Stimulated activated CD8-positive, alpha-beta memory T cell treated with anti-CD3 and anti-CD28 coated beads, Interleukin-4, amount 100 ng/mL, for 24 hours (primary cell): Measurements from ENCODE around the gene ZNF511.

ENCODE experiments used
- DNase-seq: peaks from one replicate; pipeline ENCODE4 v3.0.0-alpha.2; 2020; ENCODE audit warnings: low read depth

ZNF511 gene

GRCh38 chr10:133292919-133293809 lies 15.6 kb upstream of the ZNF511 start:
- no peak for DNase-seq

GRCh38 chr10:133293810-133294119 lies 14.9 kb upstream of the ZNF511 start:
- DNase-seq: no peak

GRCh38 chr10:133294189-133294588 lies 14.5 kb upstream of the ZNF511 start:
- DNase-seq: no peak

- no peak for DNase-seq
Observed at GRCh38 chr10:133295426-133296320, 13.0 kb upstream of the ZNF511 start.

- no peak for DNase-seq
Observed at GRCh38 chr10:133297504-133297903, 11.2 kb upstream of the ZNF511 start.

GRCh38 chr10:133298466-133298865 lies 10.2 kb upstream of the ZNF511 start:
- no peak for DNase-seq

GRCh38 chr10:133299224-133299623 lies 9.5 kb upstream of the ZNF511 start:
- no peak for DNase-seq

GRCh38 chr10:133299738-133300137 lies 9.0 kb upstream of the ZNF511 start:
- DNase-seq: no peak

- no peak for DNase-seq
Observed at GRCh38 chr10:133302230-133302629, 6.5 kb upstream of the ZNF511 start.

- DNase-seq: no peak
Observed at GRCh38 chr10:133303206-133303605, 5.5 kb upstream of the ZNF511 start.

GRCh38 chr10:133306097-133306476 lies 2.6 kb upstream of the ZNF511 start:
- no peak for DNase-seq

GRCh38 chr10:133306941-133307379 lies 1.8 kb upstream of the ZNF511 start:
- no peak for DNase-seq

GRCh38 chr10:133307776-133308420 lies 816 bp upstream of the ZNF511 start:
- peak; percentile 77 for DNase-seq

- DNase-seq: peak; percentile 87
Observed at GRCh38 chr10:133309100-133309719, 496 bp downstream of the ZNF511 start.

- no peak for DNase-seq
Observed at GRCh38 chr10:133309720-133310398, 1.1 kb downstream of the ZNF511 start.

GRCh38 chr10:133310399-133310755 lies 1.7 kb downstream of the ZNF511 start:
- no peak for DNase-seq

GRCh38 chr10:133310789-133311188 lies 2.1 kb downstream of the ZNF511 start:
- DNase-seq: no peak

GRCh38 chr10:133311570-133311969 lies 2.9 kb downstream of the ZNF511 start:
- DNase-seq: no peak

- no peak for DNase-seq
Observed at GRCh38 chr10:133312016-133312768, 3.5 kb downstream of the ZNF511 start.

- no peak for DNase-seq
Observed at GRCh38 chr10:133312769-133313145, 4.0 kb downstream of the ZNF511 start.

- DNase-seq: no peak
Observed at GRCh38 chr10:133313192-133313591, 4.5 kb downstream of the ZNF511 start.
